HepG2 (cell line): ENCODE results near the gene EFHD2. TPM values are rescaled to one million over a fixed set of nuclear protein-coding genes. Genes with fewer than 3 reads are reported as not detected.

Experiments
- ATF2 ChIP-seq: sonication (generic); formaldehyde crosslinking; IDR thresholded peaks from 2 replicates; pipeline ENCODE4 v1.4.0; 2020; ENCODE audit warnings: missing genetic modification reagents
- ATF4 ChIP-seq, 2 experiments: fragments of 450-650 bp in 1 of 2; sonication (generic) in 1 of 2; formaldehyde crosslinking; IDR thresholded peaks; 2 replicates each; pipeline versions ENCODE4 v1.5.0 to v1.8.0; 2020 to 2022; ENCODE audit warnings: mild to moderate bottlenecking in 1 of 2, missing genetic modification reagents in 1 of 2
- EP300 ChIP-seq, 3 experiments: sonication (generic) in 1 of 3; formaldehyde crosslinking in 1 of 3; IDR thresholded peaks; 2 replicates each; pipeline versions ENCODE4 v1.5.1 to v1.6.1; 2011 to 2020; ENCODE audit warnings: low read depth in 2 of 3, low read length in 2 of 3, borderline replicate concordance in 1 of 3, improper control_type of control experiment in 1 of 3, mild to moderate bottlenecking in 1 of 3, missing genetic modification reagents in 1 of 3, moderate library complexity in 1 of 3
- HNF4A ChIP-seq: sonication (generic); formaldehyde crosslinking; IDR thresholded peaks from 2 replicates; pipeline ENCODE4 v1.4.0; 2020; ENCODE audit warnings: missing genetic modification reagents
- IRF2 ChIP-seq: IDR thresholded peaks from 2 replicates; pipeline ENCODE4 v1.6.1; 2018; ENCODE audit warnings: missing genetic modification reagents, missing compliant biosample characterization
- IRF9 ChIP-seq: sonication (generic); formaldehyde crosslinking; IDR thresholded peaks from 2 replicates; pipeline ENCODE4 v1.8.0; 2022; ENCODE audit warnings: missing genetic modification reagents, mild to moderate bottlenecking, borderline replicate concordance
- NKX3-1 ChIP-seq: sonication (generic); formaldehyde crosslinking; IDR thresholded peaks from 2 replicates; pipeline ENCODE4 v1.5.0; 2020; ENCODE audit warnings: missing genetic modification reagents
- PAXIP1 ChIP-seq: sonication (generic); formaldehyde crosslinking; conservative IDR thresholded peaks from 2 replicates; pipeline ENCODE4 v1.4.0; 2020; ENCODE audit warnings: mild to moderate bottlenecking, missing genetic modification reagents, moderate library complexity
- RAD21 ChIP-seq: fragments of 450-650 bp; formaldehyde crosslinking; IDR thresholded peaks from 2 replicates; pipeline ENCODE4 v1.5.0; 2020; ENCODE audit warnings: mild to moderate bottlenecking
- RORA ChIP-seq: sonication (generic); formaldehyde crosslinking; IDR thresholded peaks from 2 replicates; pipeline ENCODE4 v1.5.0; 2020; ENCODE audit warnings: mild to moderate bottlenecking, missing genetic modification reagents, moderate library complexity
- SAP130 ChIP-seq: IDR thresholded peaks from 2 replicates; pipeline ENCODE4 v1.6.1; 2016; ENCODE audit warnings: low read depth
- TCF7 ChIP-seq: sonication (generic); IDR thresholded peaks from 2 replicates; pipeline ENCODE4 v1.6.1; 2016; ENCODE audit warnings: antibody characterized with exemption, low read depth
- TCF7L2 ChIP-seq: IDR thresholded peaks from 2 replicates; pipeline ENCODE4 v1.6.1; 2011; ENCODE audit warnings: mild to moderate bottlenecking, low read depth, low read length, moderate library complexity
- ZBTB7B ChIP-seq: sonication (generic); formaldehyde crosslinking; IDR thresholded peaks from 2 replicates; pipeline ENCODE4 v1.4.0; 2020; ENCODE audit warnings: missing genetic modification reagents
- ZNF609 ChIP-seq: sonication (generic); formaldehyde crosslinking; IDR thresholded peaks from 2 replicates; pipeline ENCODE4 v1.4.0; 2020; ENCODE audit warnings: mild to moderate bottlenecking, missing genetic modification reagents, borderline replicate concordance
- ZNF709 ChIP-seq: sonication (generic); formaldehyde crosslinking; IDR thresholded peaks from 2 replicates; pipeline ENCODE4 v1.5.0; 2020; ENCODE audit warnings: mild to moderate bottlenecking, missing genetic modification reagents
- polyA plus RNA-seq, 8 experiments: library from polyadenylated mRNA; depleted of rRNA in 3 of 8; stranded (reverse) in 7 of 8; unstranded in 1 of 8; fragments of >200 nt; fragmentation: Illumina TruSeq in 4 of 8; extraction: Trizol in 4 of 8; gene quantifications; 2 replicates each; pipeline versions ENCODE4 v1.2.1 to v1.2.3, GENCODE V29; 2011 to 2016; ENCODE audit warnings: low read depth in 4 of 8, missing spikeins in 1 of 8, mixed read lengths in 1 of 8; ENCODE audit not compliant: insufficient read depth in 1 of 8
- total RNA-seq, 5 experiments: library from RNA; depleted of rRNA; stranded (reverse); fragments of >200 nt; fragmentation: Illumina TruSeq; extraction: Trizol; gene quantifications; 2 replicates each; pipeline ENCODE4 v1.2.3, GENCODE V29; 2016; ENCODE audit warnings: low read depth in 1 of 5

The EFHD2 gene
- total and polyA plus RNA-seq, 2 of the 13 experiments (the other 11 are each of a cell fraction or from before 2014, with no cell fraction given) = 9.4 to 12.7 TPM

GRCh38 chr1:15420853-15421465 lies 11.3 kb downstream of the EFHD2 start (continued):
- TF ChIP-seq ZNF609 (peak; percentile 51; the same call in 1 of the 2 replicates), TCF7 (peak; percentile 67), IRF2 (peak; percentile 69; the same call in 1 of the 2 replicates), RAD21 (CRISPR knock-in tag) (peak; percentile 57), ZBTB7B (peak; percentile 55; the same call in 1 of the 2 replicates), HNF4A (CRISPR knock-in tag) (peak; percentile 82), IRF9 (CRISPR knock-in tag) (no peak), TCF7L2 (no peak; the same call in 1 of the 2 replicates), RORA (no peak), PAXIP1 (CRISPR knock-in tag) (peak; percentile 30; the same call in 1 of the 2 replicates), ATF4 (CRISPR knock-in tag; IDR thresholded peaks at IDR 0.05) (peak in 1 of 2 experiments; percentile 44; a peak in 1 of 4 replicates), NKX3-1 (CRISPR knock-in tag) (no peak), SAP130 (CRISPR knock-in tag) (peak; percentile 54), EP300 (IDR thresholded peaks at IDR 0.05; ENCODE audit: low read depth in 2 of 2, low read length in 2 of 2) (peak in 1 of 2 experiments; percentile 58; a peak in 2 of 4 replicates), EP300 (CRISPR knock-in tag; IDR thresholded peaks at IDR 0.05; ENCODE audit: borderline replicate concordance) (peak; percentile 35; the same call in 1 of the 2 replicates), ZNF709 (CRISPR knock-in tag) (no peak), ATF2 (CRISPR knock-in tag) (peak; percentile 55; the same call in 1 of the 2 replicates)
